ENCODE data around the gene SNTA1.
A peak's percentile ranks its signal among the peaks of the same experiment; 100 is the strongest.
"Not testable (repeated sequence)": the region's sequence is repeated elsewhere in the genome, so short reads cannot be mapped to it uniquely, and the experiment has no call there.

The SNTA1 gene

GRCh38 chr20:33465481-33466302 lies 22.1 kb upstream of the SNTA1 start:
- no peak for DNase-seq

- DNase-seq, result not testable (repeated sequence)
These were observed 21.2 kb upstream of the SNTA1 start for GRCh38 chr20:33464759-33465158.

DNA sequence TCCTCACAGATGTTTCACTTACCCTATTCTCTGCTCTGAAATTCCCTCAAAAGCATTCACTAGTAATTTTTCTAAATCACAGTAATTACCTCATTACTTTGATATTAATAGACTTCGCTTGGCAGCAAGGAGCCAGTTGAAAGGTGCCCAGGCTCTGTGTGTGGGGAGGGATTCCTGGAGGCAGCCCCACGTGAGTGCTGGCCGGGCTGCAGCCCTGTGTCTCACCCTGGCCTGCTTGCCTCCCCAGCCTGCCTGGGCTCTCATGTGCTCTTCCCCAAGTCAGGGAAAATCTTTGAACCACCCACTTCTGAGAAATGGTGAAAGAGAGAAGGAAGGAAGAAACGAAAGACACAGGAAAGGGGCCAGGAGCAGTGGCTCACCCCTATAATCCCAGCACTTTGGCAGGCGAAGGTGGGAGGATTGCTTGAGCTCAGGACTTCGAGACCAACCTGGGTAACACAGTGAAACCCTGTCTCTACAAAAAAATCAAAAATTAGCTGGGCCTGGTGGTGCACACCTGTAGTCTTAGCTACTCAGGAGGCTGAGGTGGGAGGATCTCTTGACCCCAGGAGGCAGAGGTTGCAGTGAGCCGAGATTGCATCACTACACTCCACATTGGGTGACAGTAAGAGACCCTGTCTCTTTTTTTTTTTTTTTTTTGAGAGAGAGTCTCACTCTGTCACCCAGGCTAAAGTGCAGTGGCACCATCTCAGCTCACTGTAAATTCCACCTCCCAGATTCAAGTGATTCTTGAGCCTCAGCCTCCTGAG lies 20.0 kb upstream of the SNTA1 start:
- no peak for DNase-seq

- no peak for DNase-seq
These were observed 17.1 kb upstream of the SNTA1 start for GRCh38 chr20:33460711-33461110.

GRCh38 chr20:33459599-33459998 lies 16.0 kb upstream of the SNTA1 start:
- DNase-seq, result no peak

GRCh38 chr20:33456916-33457642 lies 13.5 kb upstream of the SNTA1 start:
- peak; percentile 86 to 89 for DNase-seq

GRCh38 chr20:33450867-33451266 lies 7.3 kb upstream of the SNTA1 start:
- no peak for DNase-seq

DNA sequence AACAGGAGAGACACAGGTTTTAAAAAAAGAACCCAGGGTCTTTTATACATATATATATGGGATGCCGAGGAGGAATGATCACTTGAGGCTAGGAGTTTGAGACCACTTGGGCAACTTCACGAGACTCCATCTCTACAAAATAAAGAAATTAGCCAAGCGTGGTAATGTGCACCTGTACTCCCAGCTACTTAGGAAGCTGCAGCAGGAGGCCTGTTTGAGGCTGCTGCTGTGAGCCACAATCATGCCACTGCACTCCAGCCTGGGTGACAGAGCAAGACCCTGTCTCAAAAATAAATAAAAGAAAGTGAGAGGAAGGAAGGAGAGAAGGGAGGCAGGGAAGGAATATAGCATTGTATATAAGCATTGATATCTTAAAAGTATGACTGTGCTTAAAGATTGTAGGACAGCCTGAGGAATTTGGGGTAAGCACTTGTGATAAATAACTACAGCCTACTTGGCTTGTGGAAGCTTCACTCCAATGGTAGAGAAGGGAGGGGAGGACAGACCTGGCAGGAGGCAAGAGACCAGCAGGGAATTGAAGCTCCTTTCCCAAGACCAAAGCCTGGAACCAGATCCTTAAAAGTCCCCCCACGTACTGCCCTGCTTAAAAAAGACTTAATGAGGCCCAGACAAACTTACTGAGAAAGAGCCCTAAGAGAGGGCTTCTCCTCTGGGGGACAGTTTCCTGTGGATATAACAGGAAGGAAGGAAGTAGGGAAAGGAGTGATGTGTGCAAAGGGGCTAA lies 2.5 kb upstream of the SNTA1 start:
- DNase-seq, result no peak

GRCh38 chr20:33444797-33445560 lies 1.4 kb upstream of the SNTA1 start:
- DNase-seq, result peak in 1 of 2 donors; percentile 42

DNA sequence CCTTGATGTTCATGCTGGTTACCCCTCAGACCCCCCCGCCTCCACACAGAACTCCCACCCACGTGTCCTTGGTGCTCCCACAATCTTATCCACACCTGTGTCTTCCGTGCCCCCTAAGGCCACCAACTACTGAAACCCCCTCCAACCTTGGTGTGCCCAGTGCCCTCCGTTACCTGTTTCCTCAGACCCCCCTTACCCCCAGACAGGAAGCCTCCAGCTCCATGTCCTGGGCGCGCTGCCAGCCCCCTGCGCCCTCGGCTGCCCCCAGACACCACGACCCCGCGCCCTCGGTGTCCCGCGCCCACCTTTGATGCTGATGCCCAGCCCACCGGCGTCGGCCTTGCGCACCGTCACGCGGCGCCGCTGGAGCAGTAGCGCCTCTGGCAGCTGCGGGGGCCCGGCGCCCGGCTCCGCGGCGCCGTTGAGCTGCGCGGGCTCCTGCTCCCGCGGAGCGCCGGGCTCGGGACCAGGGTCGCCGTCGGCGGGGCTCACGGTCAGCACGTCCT lies 504 bp downstream of the SNTA1 start:
- DNase-seq, result peak; percentile 36 to 39

DNA sequence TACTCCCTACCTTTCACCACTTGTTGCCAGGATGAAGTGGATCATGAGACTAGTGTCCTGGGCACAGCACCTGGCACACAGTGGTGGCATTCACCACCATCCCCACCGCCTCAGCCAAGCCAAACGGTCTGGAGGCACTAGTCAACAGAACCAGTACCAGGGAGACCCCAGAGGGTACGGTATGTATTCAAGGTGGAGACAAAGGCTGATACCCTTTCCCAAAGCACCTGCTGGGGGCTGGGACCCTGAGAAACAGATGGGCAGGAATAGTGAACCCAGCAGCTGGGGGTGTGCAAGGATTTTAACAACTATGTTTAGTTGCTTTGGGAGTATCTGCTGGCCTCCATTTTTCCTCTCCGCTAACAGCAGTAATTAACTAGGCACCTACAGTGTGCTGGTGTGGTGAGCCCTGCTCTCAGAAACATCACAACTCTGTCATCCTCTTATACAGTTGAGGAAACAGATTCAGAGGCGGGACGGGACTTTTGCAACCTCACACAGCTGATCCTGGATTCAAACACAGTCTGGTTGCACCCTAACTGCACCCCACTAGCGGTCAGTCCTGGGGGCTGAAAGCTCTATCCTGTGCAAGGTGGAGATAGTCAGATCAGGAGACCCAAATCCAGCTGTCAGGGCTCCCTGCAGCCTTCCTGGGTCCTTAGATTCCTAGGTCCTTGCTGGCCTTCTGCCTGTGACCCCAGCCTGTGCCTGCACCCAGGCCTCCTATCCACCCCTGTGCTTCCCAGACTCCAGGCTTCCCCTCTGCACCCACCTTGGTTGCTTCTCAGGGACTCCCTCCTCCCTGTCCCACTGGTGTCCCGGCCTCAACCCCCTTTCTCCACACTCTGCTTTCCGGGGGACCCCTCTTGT lies 1.2 kb downstream of the SNTA1 start:
- no peak for DNase-seq

GRCh38 chr20:33441142-33441955 lies 2.2 kb downstream of the SNTA1 start:
- DNase-seq, result no peak

DNA sequence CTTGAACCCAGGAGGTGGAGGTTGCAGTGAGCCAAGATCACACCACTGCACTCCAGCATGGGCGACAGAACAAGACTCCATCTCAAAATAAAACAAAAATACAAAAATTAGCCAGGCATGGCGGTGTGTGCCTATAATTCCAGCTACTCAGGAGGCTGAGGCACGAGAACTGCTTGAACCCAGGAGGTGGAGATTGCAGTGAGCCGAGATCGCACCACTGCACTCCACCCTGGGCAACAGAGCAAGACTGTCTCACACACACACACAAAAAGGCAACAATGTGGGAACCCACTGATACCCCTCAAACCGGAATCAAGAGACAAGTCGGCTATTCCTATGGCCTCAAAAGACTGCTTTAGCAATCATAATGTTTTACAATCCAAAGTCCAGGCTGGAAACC lies 3.0 kb downstream of the SNTA1 start:
- DNase-seq, result not testable (repeated sequence)

DNA sequence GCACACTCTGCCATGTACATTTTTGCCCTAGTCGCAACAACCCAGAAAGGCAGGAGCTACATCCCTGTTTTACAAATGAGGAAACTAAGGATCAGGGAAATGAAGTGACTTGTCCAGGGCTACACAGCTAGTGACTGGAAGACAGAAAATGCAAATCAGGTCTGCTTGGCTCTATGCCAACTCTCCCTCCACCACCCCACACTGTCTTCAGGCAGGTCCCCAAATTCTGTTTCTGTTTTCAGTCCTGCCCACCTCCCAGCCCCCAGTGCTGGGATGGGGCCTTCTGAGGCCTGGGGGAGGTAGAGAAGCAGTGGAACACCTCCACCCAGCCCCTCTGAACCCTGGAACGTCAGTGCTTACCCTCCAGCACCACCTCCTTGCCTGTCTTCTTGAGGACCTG lies 5.1 kb downstream of the SNTA1 start:
- no peak for DNase-seq

- DNase-seq, result no peak
These were observed 6.2 kb downstream of the SNTA1 start for GRCh38 chr20:33437141-33437911.

GRCh38 chr20:33434434-33434833 lies 9.1 kb downstream of the SNTA1 start:
- DNase-seq, result no peak

DNA sequence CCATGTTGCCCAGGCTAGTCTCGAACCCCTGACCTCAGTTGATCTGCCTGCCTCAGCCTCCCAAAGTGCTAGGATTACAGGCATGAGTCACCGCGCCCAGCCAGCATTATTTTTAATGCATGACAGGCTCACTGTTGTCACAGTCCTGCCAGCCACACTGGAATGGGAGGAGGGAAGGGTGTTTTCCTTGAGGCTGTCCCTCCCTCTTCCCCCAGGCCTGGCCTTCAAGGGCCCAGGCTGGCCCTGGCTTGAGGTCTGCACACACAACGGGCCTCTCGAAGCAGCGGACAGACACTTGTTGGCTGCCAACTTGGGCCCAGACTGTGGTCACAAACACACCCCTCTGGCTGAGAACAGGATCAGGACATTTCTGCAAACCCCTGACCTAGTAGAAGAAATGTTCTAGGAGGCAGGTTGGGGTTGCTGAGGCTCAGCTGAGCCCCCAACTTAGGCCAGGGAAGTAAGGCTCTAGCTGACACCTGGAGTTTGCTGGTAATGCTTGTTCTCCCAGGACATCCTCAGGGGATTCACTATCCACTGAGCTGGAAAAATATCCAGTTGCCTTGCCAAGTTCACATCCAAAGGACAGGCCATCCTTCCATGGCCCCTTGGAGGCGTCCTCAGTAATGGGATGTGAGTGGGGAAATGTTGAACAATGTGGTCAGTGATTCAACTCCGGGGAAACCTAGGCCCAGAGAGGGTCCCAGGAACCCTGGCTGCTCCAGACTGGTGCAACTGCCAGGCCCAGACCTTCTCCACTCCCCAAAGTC lies 9.9 kb downstream of the SNTA1 start:
- no peak for DNase-seq

DNA sequence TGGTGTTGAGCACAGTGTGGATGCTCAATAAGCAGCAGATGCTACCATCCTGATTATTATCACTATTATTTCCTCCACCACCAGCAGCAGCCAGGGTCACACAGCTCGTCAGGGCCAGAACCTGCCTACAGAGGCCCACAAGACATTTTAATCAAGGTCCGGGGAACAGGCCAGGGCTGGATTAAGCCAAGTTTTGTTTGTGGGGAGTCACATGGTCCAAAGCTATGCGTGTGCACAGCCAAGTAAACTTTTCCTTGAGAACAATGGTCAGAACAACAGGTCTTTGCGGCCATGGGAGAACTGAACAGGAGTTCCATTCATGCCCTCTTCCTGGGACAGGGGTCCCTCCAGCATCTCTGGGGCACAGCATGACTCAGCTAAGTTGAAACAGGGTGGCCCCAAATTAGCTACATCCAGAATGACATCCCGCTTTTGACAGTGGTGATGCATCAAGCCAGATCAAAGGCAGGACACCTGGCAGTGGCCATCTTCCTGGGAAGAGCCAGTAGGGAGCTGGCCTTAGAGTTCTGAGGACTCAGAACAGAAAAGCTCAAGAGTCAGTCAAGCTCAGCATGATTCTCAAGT lies 11.7 kb downstream of the SNTA1 start:
- no peak for DNase-seq
